SU-DHL-6 (cell line): ENCODE measurements around the gene FN1.

Experiments used
- H2AFZ ChIP-seq: fragments of 200-600 bp; sonication (generic); 2 replicates; pipeline ENCODE4 v1.6.1; 2014; ENCODE audit warnings: low read depth, mild to moderate bottlenecking, moderate library complexity, mixed read lengths, antibody characterized with exemption, low read length; ENCODE audit not compliant: severe bottlenecking
- H3F3A ChIP-seq: fragments of 200-600 bp; shearing (Covaris generic); 2 replicates; pipeline ENCODE4 v1.6.0; 2016; ENCODE audit warnings: antibody characterized with exemption, mild to moderate bottlenecking; ENCODE audit not compliant: insufficient read depth
- H3K27ac ChIP-seq: fragments of 200-600 bp; sonication (generic); 2 replicates; pipeline ENCODE4 v1.5.1; 2016; ENCODE audit warnings: low read depth, mild to moderate bottlenecking, low read length, moderate library complexity, mixed read lengths
- H3K27me3 ChIP-seq: fragments of 200-600 bp; sonication (generic), shearing (Covaris generic); 2 replicates; pipeline ENCODE4 v1.6.0; 2014; ENCODE audit warnings: mild to moderate bottlenecking, low read length
- H3K36me3 ChIP-seq: fragments of 200-600 bp; sonication (generic); 2 replicates; pipeline ENCODE4 v1.6.1; 2014; ENCODE audit warnings: mild to moderate bottlenecking, low read length, mixed read lengths
- H3K4me2 ChIP-seq: fragments of 300-600, 200-600 bp; shearing (Covaris generic), sonication (generic); 2 replicates; pipeline ENCODE4 v1.6.0; 2014; ENCODE audit warnings: low read length, low read depth, mild to moderate bottlenecking; ENCODE audit not compliant: poor library complexity, severe bottlenecking
- H3K4me3 ChIP-seq: fragments of 200-600 bp; sonication (generic); 2 replicates; pipeline ENCODE4 v1.5.1; 2014; ENCODE audit warnings: antibody characterized with exemption, low read length, mild to moderate bottlenecking, mixed read lengths; ENCODE audit not compliant: insufficient read depth, poor library complexity, severe bottlenecking
- H3K79me2 ChIP-seq: fragments of 200-600 bp; sonication (generic); 2 replicates; pipeline ENCODE4 v1.6.1; 2014; ENCODE audit warnings: mild to moderate bottlenecking, low read length, moderate library complexity; ENCODE audit not compliant: insufficient read depth
- H3K9ac ChIP-seq: fragments of 200-600 bp; sonication (generic); 2 replicates; pipeline ENCODE4 v1.7.0; 2014; ENCODE audit warnings: mild to moderate bottlenecking, low read length
- H3K9me2 ChIP-seq: fragments of 200-600 bp; sonication (generic); replicated peaks from 2 replicates; pipeline ENCODE4 v1.6.1; 2014; ENCODE audit warnings: low read length; ENCODE audit not compliant: insufficient read depth
- H3K9me3 ChIP-seq: fragments of 200-600 bp; sonication (generic); 2 replicates; pipeline ENCODE4 v1.6.1; 2014; ENCODE audit warnings: low read length, mixed read lengths; ENCODE audit not compliant: insufficient read depth
- H4K20me1 ChIP-seq: fragments of 200-600 bp; sonication (generic); 2 replicates; pipeline ENCODE4 v1.6.1; 2014; ENCODE audit warnings: low read depth, mild to moderate bottlenecking, antibody characterized with exemption, low read length, moderate library complexity, mixed read lengths
- CTCF ChIP-seq: fragments of 200-600 bp; sonication (generic); IDR thresholded peaks from one replicate; pipeline ENCODE4 v1.5.1; 2017; ENCODE audit warnings: antibody characterized with exemption, mild to moderate bottlenecking, low read length, moderate library complexity; ENCODE audit not compliant: insufficient read depth, poor library complexity, severe bottlenecking
- EZH2phosphoT487 ChIP-seq: fragments of 200-600 bp; sonication (generic), shearing (Covaris generic); conservative IDR thresholded peaks from 2 replicates; pipeline ENCODE4 v1.6.1; 2018; ENCODE audit warnings: mild to moderate bottlenecking, antibody characterized with exemption, low read length, moderate library complexity, mixed read lengths

The FN1 gene

GRCh38 chr2:215354771-215355695 is 80.8 kb downstream of the FN1 start:
- Histone ChIP-seq H3K36me3 (peaks cover 5% of the 10 kb centered on the region; the same call in 1 of the 2 replicates), H3K9me2 (no peaks in the 10 kb centered on the region), H3K27me3 (no peaks in the 10 kb centered on the region), H3F3A (no peaks in the 10 kb centered on the region), H3K4me2 (no peak overlapping the region), H4K20me1 (no peaks in the 10 kb centered on the region), H3K79me2 (no peaks in the 10 kb centered on the region), H3K4me3 (no peak overlapping the region), H3K9me3 (no peaks in the 10 kb centered on the region), H3K9ac (no peak overlapping the region), H3K27ac (no peak overlapping the region), H2AFZ (no peak overlapping the region)
- TF ChIP-seq EZH2phosphoT487 (no peak), CTCF (no peak)

GRCh38 chr2:215352602-215353001 is 83.3 kb downstream of the FN1 start:
- H2AFZ ChIP-seq: no peak overlapping the region
- no peak for TF ChIP-seq EZH2phosphoT487
- no peak for TF ChIP-seq CTCF

GRCh38 chr2:215347878-215348277 is 88.0 kb downstream of the FN1 start:
- 0 out of 2 replicates have a peak, but pooled peaks cover 5% of the 10 kb centered on the region for H3F3A ChIP-seq
- no peaks in the 10 kb centered on the region for H3K9me3 ChIP-seq
- no peak overlapping the region for H3K4me2 ChIP-seq
- no peak overlapping the region for H3K4me3 ChIP-seq
- H3K27ac ChIP-seq: no peak overlapping the region
- no peaks in the 10 kb centered on the region for H3K9me2 ChIP-seq
- no peak overlapping the region for H2AFZ ChIP-seq
- H3K27me3 ChIP-seq: no peaks in the 10 kb centered on the region
- no peak for TF ChIP-seq EZH2phosphoT487
- no peak for TF ChIP-seq CTCF
- no peak overlapping the region for H3K9ac ChIP-seq
- peaks cover 39% of the 10 kb centered on the region for H3K36me3 ChIP-seq
- H3K79me2 ChIP-seq: no peaks in the 10 kb centered on the region
- H4K20me1 ChIP-seq: peaks cover 7% of the 10 kb centered on the region; the same call in 1 of the 2 replicates

More at GRCh38 chr2:215352602-215353001, 83.3 kb downstream of the FN1 start:
- Histone ChIP-seq H3K9ac (no peak overlapping the region), H4K20me1 (0 out of 2 replicates have a peak, but pooled peaks cover 1% of the 10 kb centered on the region), H3K79me2 (no peaks in the 10 kb centered on the region), H3F3A (0 out of 2 replicates have a peak, but pooled peaks cover 5% of the 10 kb centered on the region), H3K27me3 (no peaks in the 10 kb centered on the region), H3K4me2 (no peak overlapping the region), H3K4me3 (no peak overlapping the region), H3K36me3 (peaks cover 15% of the 10 kb centered on the region), H3K9me2 (no peaks in the 10 kb centered on the region), H3K9me3 (no peaks in the 10 kb centered on the region), H3K27ac (no peak overlapping the region)
